A549 treated with Hydrocortisone at 1 μM for 4 hours (cell line): ENCODE measurements around the gene LSM6. TPM values are rescaled to one million over a fixed set of nuclear protein-coding genes. Genes with fewer than 3 reads are reported as not detected.

Experiments
- total RNA-seq: library from RNA; stranded (reverse); fragments of 200-300 nt; extraction: Qiagen RNA extraction; gene quantifications from 5 replicates; pipeline ENCODE4 v1.2.3, GENCODE V29; 2022

LSM6 gene
- total RNA-seq: 30.4 to 43.7 TPM (median 33.5 TPM) in 5 replicates

GRCh38 chr4:146175541-146176453, at the start of gene LSM6:
Gene LSM6, plus strand, starts transcription at chr4:146175718. Its CDS starts 7,204 bp downstream, at chr4:146182922.

GRCh38 chr4:146214238-146214637, 38.7 kb downstream of the LSM6 start, which contains the start of gene REELD1:
Gene REELD1, plus strand, starts transcription at chr4:146214538. Its CDS starts 2,415 bp downstream, at chr4:146216953.

Other genes with a start within 250 kb of the LSM6 start
- gene ZNF827, start 236.9 kb upstream of the LSM6 start, total RNA-seq: 1.4 to 3.6 TPM (median 2.7 TPM) in 5 replicates
- gene REELD1, start 38.8 kb downstream of the LSM6 start, total RNA-seq: 0.05 TPM in 1 of 5 replicates, not detected in the others